ENCODE results near the gene KEAP1. TPM values are rescaled to one million over a fixed set of nuclear protein-coding genes. Genes with fewer than 3 reads are reported as not detected.

KEAP1 gene
- total RNA-seq, 4 donors from 2014 or later, result 39.7 to 127 (median 56.8) TPM

DNA sequence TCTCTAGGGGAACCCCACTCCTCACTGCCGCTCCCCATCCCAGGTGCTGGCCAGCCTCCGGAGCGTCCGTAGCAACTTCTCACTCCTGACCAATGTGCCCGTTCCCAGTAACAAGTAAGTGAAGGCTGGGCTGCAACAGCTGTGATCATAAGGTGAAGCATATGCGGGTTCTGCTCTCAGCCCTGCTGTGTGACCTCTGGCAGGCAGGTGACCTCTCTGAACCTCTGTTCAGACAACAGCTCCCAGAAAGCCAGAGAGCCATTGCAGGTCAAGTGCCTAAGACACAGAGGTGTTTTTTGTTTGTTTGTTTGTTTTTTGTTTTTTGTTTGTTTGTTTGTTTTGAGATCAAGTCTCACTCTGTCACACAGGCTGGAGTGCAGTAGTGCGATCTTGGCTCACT, 54.1 kb downstream of the KEAP1 start:
- TF ChIP-seq, protein P1, sequence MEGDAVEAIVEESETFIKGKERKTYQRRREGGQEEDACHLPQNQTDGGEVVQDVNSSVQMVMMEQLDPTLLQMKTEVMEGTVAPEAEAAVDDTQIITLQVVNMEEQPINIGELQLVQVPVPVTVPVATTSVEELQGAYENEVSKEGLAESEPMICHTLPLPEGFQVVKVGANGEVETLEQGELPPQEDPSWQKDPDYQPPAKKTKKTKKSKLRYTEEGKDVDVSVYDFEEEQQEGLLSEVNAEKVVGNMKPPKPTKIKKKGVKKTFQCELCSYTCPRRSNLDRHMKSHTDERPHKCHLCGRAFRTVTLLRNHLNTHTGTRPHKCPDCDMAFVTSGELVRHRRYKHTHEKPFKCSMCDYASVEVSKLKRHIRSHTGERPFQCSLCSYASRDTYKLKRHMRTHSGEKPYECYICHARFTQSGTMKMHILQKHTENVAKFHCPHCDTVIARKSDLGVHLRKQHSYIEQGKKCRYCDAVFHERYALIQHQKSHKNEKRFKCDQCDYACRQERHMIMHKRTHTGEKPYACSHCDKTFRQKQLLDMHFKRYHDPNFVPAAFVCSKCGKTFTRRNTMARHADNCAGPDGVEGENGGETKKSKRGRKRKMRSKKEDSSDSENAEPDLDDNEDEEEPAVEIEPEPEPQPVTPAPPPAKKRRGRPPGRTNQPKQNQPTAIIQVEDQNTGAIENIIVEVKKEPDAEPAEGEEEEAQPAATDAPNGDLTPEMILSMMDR (IDR thresholded peaks at IDR 0.05), result no peak
- TF ChIP-seq POLR2A (IDR thresholded peaks at IDR 0.05), result no peak
- H3K27me3 ChIP-seq, result no peaks in the 10 kb centered on the region

DNA sequence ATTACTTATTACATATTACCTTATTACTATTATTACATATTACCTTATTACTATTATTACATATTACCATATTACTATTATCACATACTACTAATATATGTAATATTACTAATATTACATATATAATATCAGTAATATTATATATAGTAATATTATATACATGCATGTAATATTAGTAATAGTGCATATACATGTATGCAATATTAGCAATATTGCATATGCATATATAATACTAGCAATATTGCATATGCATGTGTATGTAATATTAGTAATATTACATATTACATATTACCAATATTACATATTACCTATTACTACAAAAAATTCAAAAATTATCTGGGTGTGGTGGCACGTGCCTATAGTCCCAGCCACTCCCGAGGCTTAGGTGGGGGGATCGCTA, 60.5 kb downstream of the KEAP1 start:
- H3K4me3 ChIP-seq, result no peak overlapping the region
- no peaks in the 10 kb centered on the region for H3K4me1 ChIP-seq
- H3K36me3 ChIP-seq, result no peaks in the 10 kb centered on the region
- H3K9me3 ChIP-seq, result no peaks in the 10 kb centered on the region
- intact Hi-C loops (cut with DNase I; ENCODE audit: low total_unique reads), result no loop called here
- H3K27ac ChIP-seq, result no peak overlapping the region
- no peaks in the 10 kb centered on the region for H3K27me3 ChIP-seq
- TF ChIP-seq POLR2A (IDR thresholded peaks at IDR 0.05), result no peak
- TF ChIP-seq, protein P1 (IDR thresholded peaks at IDR 0.05), result no peak
- no peak for DNase-seq

More for the DNA sequence above, 54.1 kb downstream of the KEAP1 start:
- Histone ChIP-seq H3K27ac (no peak overlapping the region), H3K36me3 (no peaks in the 10 kb centered on the region), H3K4me1 (no peaks in the 10 kb centered on the region), H3K4me3 (no peak overlapping the region), H3K9me3 (no peaks in the 10 kb centered on the region)
- intact Hi-C loops (cut with DNase I; ENCODE audit: low total_unique reads), result no loop called here
- no peak for DNase-seq

DNA sequence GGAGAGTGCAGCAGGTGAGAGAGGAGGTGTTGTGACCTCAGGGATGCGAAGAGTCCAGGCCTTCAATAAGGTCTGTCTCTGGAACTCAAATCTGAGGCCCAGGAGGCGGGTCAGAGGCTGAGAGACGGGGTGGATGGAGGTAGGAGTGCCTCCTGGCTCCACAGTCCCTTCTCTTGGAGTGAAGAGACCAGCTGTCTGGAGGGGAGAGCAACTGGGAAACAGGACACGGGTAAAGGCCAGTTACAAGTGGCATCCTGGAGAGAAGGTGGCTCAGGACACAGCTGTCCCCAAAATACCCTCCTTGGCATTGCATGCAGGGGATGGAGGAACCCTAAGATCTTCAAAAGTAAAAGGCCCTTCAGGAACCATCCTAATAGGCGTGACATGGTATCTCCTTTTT, 63.6 kb downstream of the KEAP1 start:
- no peak for DNase-seq
- intact Hi-C loops (cut with DNase I; ENCODE audit: low total_unique reads), result no loop called here

More for the DNA sequence above, 63.6 kb downstream of the KEAP1 start:
- Histone ChIP-seq H3K27ac (no peak overlapping the region), H3K4me3 (no peak overlapping the region), H3K4me1 (no peaks in the 10 kb centered on the region), H3K36me3 (no peaks in the 10 kb centered on the region), H3K27me3 (no peaks in the 10 kb centered on the region), H3K9me3 (no peaks in the 10 kb centered on the region)
- TF ChIP-seq, protein P1 (IDR thresholded peaks at IDR 0.05), result no peak
- TF ChIP-seq POLR2A (IDR thresholded peaks at IDR 0.05), result no peak

MicroRNAs encoded within 50 kb of the gene (microRNA counts, 767-probe panel; counts per million panel counts)
- 0 counts per million in 2 donors for microRNA hsa-miR-1238

Small RNAs within 50 kb of the gene (microRNA-seq; reads per million reads assigned to microRNA genes)
- gene MIR1238 (ENCODE audit: borderline microRNAs expressed, borderline replicate concordance), result not detected

Small RNAs within 50 kb of the gene (small RNA-seq; reads per million reads assigned to genes)
- gene MIR1238 (not detected), gene RNU7-140P (not detected)

Other genes with a start within 250 kb of the KEAP1 start
- 10 to 100 TPM in 3 of 4 donors, 1 to 10 TPM in 1; 6.5 to 32.8 (median 23.2) TPM for gene ICAM1, start 232.2 kb downstream of the KEAP1 start, total RNA-seq
- under 1 TPM in 1 of 4 donors, not detected in 3; 0.41 TPM for gene ICAM4, start 216.4 kb downstream of the KEAP1 start, total RNA-seq
- under 1 TPM in 3 of 4 donors, not detected in 1; 0.07 to 0.88 (median 0.29) TPM for gene ICAM5, start 213.4 kb downstream of the KEAP1 start, total RNA-seq
- 1 to 10 TPM in 2 of 4 donors, not detected in 2; 1.0 to 2.5 TPM for gene ZGLP1, start 193.5 kb downstream of the KEAP1 start, total RNA-seq
- gene FDX2, start 187.3 kb downstream of the KEAP1 start, total RNA-seq, result 10 to 100 TPM in 1 of 4 donors, 1 to 10 TPM in 3; 1.5 to 12.7 (median 4.9) TPM
- gene RAVER1, start 169.8 kb downstream of the KEAP1 start, total RNA-seq, result 10 to 100 TPM in 3 of 4 donors, 1 to 10 TPM in 1; 7.4 to 42.4 (median 16.4) TPM
- gene ICAM3, start 163.7 kb downstream of the KEAP1 start, total RNA-seq, result 10 to 100 TPM in 1 of 4 donors, 1 to 10 TPM in 3; 3.0 to 65.3 (median 6.2) TPM
- 100 to 1,000 TPM in 1 of 4 donors, 10 to 100 TPM in 3; 22.0 to 112 (median 67.8) TPM for gene TYK2, start 122.8 kb downstream of the KEAP1 start, total RNA-seq
- gene CDC37, start 99.8 kb downstream of the KEAP1 start, total RNA-seq, result 100 to 1,000 TPM in 2 of 4 donors, 10 to 100 TPM in 2; 41.5 to 163 (median 129) TPM
- gene PDE4A, start 82.8 kb downstream of the KEAP1 start, total RNA-seq, result 10 to 100 TPM in 1 of 4 donors, 1 to 10 TPM in 3; 3.2 to 10.6 (median 4.1) TPM
- 1 to 10 TPM in 2 of 4 donors, not detected in 2; 1.8 to 2.6 TPM for gene S1PR5, start 14.1 kb upstream of the KEAP1 start, total RNA-seq
- 10 to 100 TPM in 2 of 4 donors, 1 to 10 TPM in 2; 4.4 to 22.1 (median 8.4) TPM for gene ATG4D, start 40.5 kb upstream of the KEAP1 start, total RNA-seq
- 100 to 1,000 TPM in 1 of 4 donors, 10 to 100 TPM in 2, 1 to 10 TPM in 1; 9.0 to 152 (median 27.6) TPM for gene KRI1, start 62.7 kb upstream of the KEAP1 start, total RNA-seq
- gene CDKN2D, start 65.6 kb upstream of the KEAP1 start, total RNA-seq, result 10 to 100 TPM in 1 of 4 donors, 1 to 10 TPM in 3; 7.7 to 14.6 (median 7.8) TPM
- 10 to 100 TPM in 2 of 4 donors, not detected in 2; 14.9 to 16.7 TPM for gene AP1M2, start 84.0 kb upstream of the KEAP1 start, total RNA-seq
- gene SLC44A2, start 122.2 kb upstream of the KEAP1 start, total RNA-seq, result 100 to 1,000 TPM in 1 of 4 donors, 10 to 100 TPM in 3; 38.5 to 107 (median 65.8) TPM
- gene ILF3, start 151.0 kb upstream of the KEAP1 start, total RNA-seq, result 100 to 1,000 TPM in 2 of 4 donors, 10 to 100 TPM in 2; 57.1 to 282 (median 138) TPM
- gene QTRT1, start 198.1 kb upstream of the KEAP1 start, total RNA-seq, result 100 to 1,000 TPM in 1 of 4 donors, 10 to 100 TPM in 3; 35.0 to 311 (median 50.8) TPM
- 100 to 1,000 TPM in 2 of 4 donors, 10 to 100 TPM in 2; 46.8 to 150 (median 86.0) TPM for gene DNM2, start 214.7 kb upstream of the KEAP1 start, total RNA-seq